Measurements from ENCODE around the gene PTPRN2.

GRCh38 chr7:157551325-157552070, 1036.1 kb downstream of the PTPRN2 start:
- TF ChIP-seq POLR2A (IDR thresholded peaks at IDR 0.05; ENCODE audit: extremely low read depth, insufficient read length) (no peak), MAX (IDR thresholded peaks at IDR 0.05; ENCODE audit: low read depth, low read length) (no peak)
- TF ChIP-seq, protein P1, sequence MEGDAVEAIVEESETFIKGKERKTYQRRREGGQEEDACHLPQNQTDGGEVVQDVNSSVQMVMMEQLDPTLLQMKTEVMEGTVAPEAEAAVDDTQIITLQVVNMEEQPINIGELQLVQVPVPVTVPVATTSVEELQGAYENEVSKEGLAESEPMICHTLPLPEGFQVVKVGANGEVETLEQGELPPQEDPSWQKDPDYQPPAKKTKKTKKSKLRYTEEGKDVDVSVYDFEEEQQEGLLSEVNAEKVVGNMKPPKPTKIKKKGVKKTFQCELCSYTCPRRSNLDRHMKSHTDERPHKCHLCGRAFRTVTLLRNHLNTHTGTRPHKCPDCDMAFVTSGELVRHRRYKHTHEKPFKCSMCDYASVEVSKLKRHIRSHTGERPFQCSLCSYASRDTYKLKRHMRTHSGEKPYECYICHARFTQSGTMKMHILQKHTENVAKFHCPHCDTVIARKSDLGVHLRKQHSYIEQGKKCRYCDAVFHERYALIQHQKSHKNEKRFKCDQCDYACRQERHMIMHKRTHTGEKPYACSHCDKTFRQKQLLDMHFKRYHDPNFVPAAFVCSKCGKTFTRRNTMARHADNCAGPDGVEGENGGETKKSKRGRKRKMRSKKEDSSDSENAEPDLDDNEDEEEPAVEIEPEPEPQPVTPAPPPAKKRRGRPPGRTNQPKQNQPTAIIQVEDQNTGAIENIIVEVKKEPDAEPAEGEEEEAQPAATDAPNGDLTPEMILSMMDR (IDR thresholded peaks at IDR 0.05; ENCODE audit: low read depth, low read length), result no peak
